ENCODE data around the gene RNU6-8. TPM values are rescaled to one million over a fixed set of nuclear protein-coding genes. Genes with fewer than 3 reads are reported as not detected.

The RNU6-8 gene
- polyA plus RNA-seq (2013) = not detected

DNA sequence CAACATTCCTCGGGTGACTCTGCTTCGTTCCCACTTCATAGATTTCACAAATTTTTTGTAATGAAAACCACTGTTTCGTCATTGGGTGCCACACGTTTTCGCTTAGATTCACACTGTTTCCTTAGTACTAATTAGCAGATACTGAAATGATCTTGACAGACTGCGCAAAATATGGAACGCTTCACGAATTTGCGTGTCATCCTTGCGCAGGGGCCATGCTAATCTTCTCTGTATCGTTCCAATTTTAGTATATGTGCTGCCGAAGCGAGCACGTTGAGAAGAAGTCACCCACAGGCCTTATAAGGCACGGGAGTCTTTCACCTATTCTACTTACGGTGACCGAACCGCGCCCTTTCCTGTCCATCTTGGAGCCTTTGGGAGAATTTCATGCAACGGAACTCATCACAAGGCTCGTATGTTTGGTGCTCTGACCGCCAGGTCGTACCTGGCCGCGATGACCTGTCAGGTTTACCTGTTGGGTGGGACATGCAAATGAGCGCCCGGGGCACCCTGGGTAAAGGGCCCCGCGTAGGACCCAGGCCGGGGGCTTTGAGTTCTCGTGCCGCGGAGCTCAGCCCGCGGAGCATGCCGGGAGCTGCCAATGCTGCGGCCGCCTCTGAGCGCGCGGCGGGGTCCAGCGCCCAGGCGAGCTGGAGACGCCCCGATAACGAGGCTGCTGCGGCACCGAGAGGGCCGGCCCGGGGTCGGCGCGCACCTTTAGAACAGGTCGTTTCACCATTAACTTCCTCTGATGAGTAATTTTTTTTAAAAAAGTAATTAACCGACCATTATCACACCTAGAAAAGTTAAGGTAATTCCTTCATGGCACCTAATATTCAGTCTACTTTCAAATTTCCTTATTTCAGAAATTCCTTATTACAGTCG, at the start of gene RNU6-8:
TSS of gene RNU6-8 (minus strand) at position 272 of the 885 bp plus-strand sequence.
- peak; percentile 90 to 94 (median 92) for DNase-seq
- POLR2A ChIA-PET = no interaction called here
- WGBS (ENCODE audit: insufficient coverage) = 0% methylated on average over 46 of the region's 57 CpGs
- Histone ChIP-seq H3K9me3 (ENCODE audit: control extremely low read depth in 1 of 5, control insufficient read depth in 4 of 5, insufficient read depth in 2 of 5, low read depth in 1 of 5, low read length in 4 of 5) (no peaks in the 10 kb centered on the region), H3K27ac (ENCODE audit: insufficient read depth in 1 of 2, low read depth in 1 of 2, low read length in 2 of 2, poor library complexity in 1 of 2, severe bottlenecking in 2 of 2) (peak within 1 kb of the TSS; percentile 99 to 100), H3K4me3 (ENCODE audit: control insufficient read depth in 1 of 7, extremely low read depth in 1 of 7, insufficient read depth in 4 of 7, low read depth in 2 of 7, low read length in 6 of 7) (peak within 1 kb of the TSS; percentile 57 to 99 (median 83)), H3K36me3 (ENCODE audit: control insufficient read depth in 4 of 4, insufficient read depth in 4 of 4, low read length in 3 of 4) (no peaks in the 10 kb centered on the region), H3K4me1 (ENCODE audit: control extremely low read depth in 1 of 4, control insufficient read depth in 4 of 4, insufficient read depth in 4 of 4, low read length in 3 of 4) (peaks cover 22 to 55% (median 35%) of the 10 kb centered on the region in 4 experiments), H3K27me3 (replicated peaks in 2 of 5; ENCODE audit: control insufficient read depth in 4 of 5, insufficient read depth in 5 of 5, low read length in 4 of 5) (no peaks in the 10 kb centered on the region)
- CTCF ChIA-PET = interaction anchor here (1.0 to 1.9 kb wide), 3 partner anchors 9 to 130 kb away, joined by 3 to 6 read pairs (median 3); no protein-coding TSS in a partner anchor

DNA sequence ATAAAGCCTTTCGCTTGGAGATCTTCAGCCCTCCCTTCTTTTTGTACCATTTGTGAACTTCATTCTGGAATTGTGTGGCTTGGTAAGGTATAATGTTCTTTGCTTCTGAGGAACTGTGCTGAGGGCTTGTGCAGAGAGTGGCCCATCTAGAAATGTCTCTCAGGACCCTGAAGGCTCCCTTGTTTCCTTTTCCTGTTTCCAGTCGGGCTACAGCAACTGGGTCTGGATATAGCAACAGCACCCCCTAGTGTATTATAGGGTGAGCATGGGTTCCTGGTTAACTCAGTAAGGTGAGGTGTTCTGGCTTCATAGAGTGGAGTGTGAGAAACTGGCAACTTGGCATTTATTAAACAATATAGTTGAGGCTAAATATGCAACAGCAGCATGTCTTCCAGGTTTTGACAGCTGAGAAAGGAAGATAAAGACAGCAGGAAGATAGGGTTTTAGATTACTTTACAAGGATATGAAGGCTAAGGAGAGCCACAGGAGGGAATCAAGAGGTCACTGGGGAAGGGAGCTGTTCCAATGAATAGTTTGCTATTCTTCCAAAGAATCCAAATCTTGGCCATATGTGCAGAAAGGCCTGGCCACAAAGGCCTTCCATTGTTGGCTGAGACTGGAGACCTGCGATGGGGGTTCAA, 49.1 kb upstream of the RNU6-8 start:
- 50% methylated on average over 2 of the region's 3 CpGs for WGBS (ENCODE audit: insufficient coverage)
- no peaks in the 10 kb centered on the region for H3K27me3 ChIP-seq (replicated peaks in 2 of 5; ENCODE audit: control insufficient read depth in 4 of 5, insufficient read depth in 5 of 5, low read length in 4 of 5)
- H3K9me3 ChIP-seq (ENCODE audit: control extremely low read depth in 1 of 5, control insufficient read depth in 4 of 5, insufficient read depth in 2 of 5, low read depth in 1 of 5, low read length in 4 of 5) = no peaks in the 10 kb centered on the region
- DNase-seq = peak; percentile 74 to 80 (median 79)
- H3K4me3 ChIP-seq (ENCODE audit: control insufficient read depth in 1 of 7, extremely low read depth in 1 of 7, insufficient read depth in 4 of 7, low read depth in 2 of 7, low read length in 6 of 7) = peak overlapping the region in 2 of 7 experiments; percentile 17 to 40
- no peaks in the 10 kb centered on the region for H3K36me3 ChIP-seq (ENCODE audit: control insufficient read depth in 4 of 4, insufficient read depth in 4 of 4, low read length in 3 of 4)
- ChIA-PET POLR2A (no interaction called here), CTCF (interaction anchor here (0.8 to 6.8 kb wide), 20 partner anchors 10 to 746 kb away, joined by 3 to 129 read pairs (median 4); partner anchors contain the start of gene ARHGAP5)
- no peak overlapping the region for H3K27ac ChIP-seq (ENCODE audit: insufficient read depth in 1 of 2, low read depth in 1 of 2, low read length in 2 of 2, poor library complexity in 1 of 2, severe bottlenecking in 2 of 2)
- H3K4me1 ChIP-seq (ENCODE audit: control extremely low read depth in 1 of 4, control insufficient read depth in 4 of 4, insufficient read depth in 4 of 4, low read length in 3 of 4) = peaks cover 0 to 2% (median 0%) of the 10 kb centered on the region in 4 experiments

- no peaks in the 10 kb centered on the region for H3K9me3 ChIP-seq (ENCODE audit: control extremely low read depth in 1 of 5, control insufficient read depth in 4 of 5, insufficient read depth in 2 of 5, low read depth in 1 of 5, low read length in 4 of 5)
- H3K4me1 ChIP-seq (ENCODE audit: control extremely low read depth in 1 of 4, control insufficient read depth in 4 of 4, insufficient read depth in 4 of 4, low read length in 3 of 4) = peaks cover 0 to 2% (median 0%) of the 10 kb centered on the region in 4 experiments
- no peak for DNase-seq
- 100% methylated on average over 2 of the region's 4 CpGs for WGBS (ENCODE audit: insufficient coverage)
- no peaks in the 10 kb centered on the region for H3K27me3 ChIP-seq (replicated peaks in 2 of 5; ENCODE audit: control insufficient read depth in 4 of 5, insufficient read depth in 5 of 5, low read length in 4 of 5)
- no peak overlapping the region for H3K27ac ChIP-seq (ENCODE audit: insufficient read depth in 1 of 2, low read depth in 1 of 2, low read length in 2 of 2, poor library complexity in 1 of 2, severe bottlenecking in 2 of 2)
- no peak overlapping the region for H3K4me3 ChIP-seq (ENCODE audit: control insufficient read depth in 1 of 7, extremely low read depth in 1 of 7, insufficient read depth in 4 of 7, low read depth in 2 of 7, low read length in 6 of 7)
- CTCF ChIA-PET = interaction anchor here (0.7 to 6.8 kb wide), 16 partner anchors 8 to 324 kb away, joined by 3 to 129 read pairs (median 4); partner anchors contain the start of gene ARHGAP5
- POLR2A ChIA-PET = no interaction called here
- H3K36me3 ChIP-seq (ENCODE audit: control insufficient read depth in 4 of 4, insufficient read depth in 4 of 4, low read length in 3 of 4) = no peaks in the 10 kb centered on the region
Observed at GRCh38 chr14:32251530-32251929, 48.5 kb upstream of the RNU6-8 start.

GRCh38 chr14:32250681-32251080, 47.6 kb upstream of the RNU6-8 start:
- CTCF ChIA-PET = interaction anchor here (0.7 to 6.8 kb wide), 11 partner anchors 8 to 330 kb away, joined by 3 to 129 read pairs (median 4); partner anchors contain the start of gene ARHGAP5
- POLR2A ChIA-PET = no interaction called here
- H3K4me3 ChIP-seq (ENCODE audit: control insufficient read depth in 1 of 7, extremely low read depth in 1 of 7, insufficient read depth in 4 of 7, low read depth in 2 of 7, low read length in 6 of 7) = no peak overlapping the region
- no peak for DNase-seq
- no peak overlapping the region for H3K27ac ChIP-seq (ENCODE audit: insufficient read depth in 1 of 2, low read depth in 1 of 2, low read length in 2 of 2, poor library complexity in 1 of 2, severe bottlenecking in 2 of 2)
- H3K4me1 ChIP-seq (ENCODE audit: control extremely low read depth in 1 of 4, control insufficient read depth in 4 of 4, insufficient read depth in 4 of 4, low read length in 3 of 4) = peaks cover 0 to 2% (median 0%) of the 10 kb centered on the region in 4 experiments
- WGBS (ENCODE audit: insufficient coverage) = 94% methylated on average over 2 of the region's 3 CpGs
- no peaks in the 10 kb centered on the region for H3K27me3 ChIP-seq (replicated peaks in 2 of 5; ENCODE audit: control insufficient read depth in 4 of 5, insufficient read depth in 5 of 5, low read length in 4 of 5)
- no peaks in the 10 kb centered on the region for H3K9me3 ChIP-seq (ENCODE audit: control extremely low read depth in 1 of 5, control insufficient read depth in 4 of 5, insufficient read depth in 2 of 5, low read depth in 1 of 5, low read length in 4 of 5)
- no peaks in the 10 kb centered on the region for H3K36me3 ChIP-seq (ENCODE audit: control insufficient read depth in 4 of 4, insufficient read depth in 4 of 4, low read length in 3 of 4)

DNA sequence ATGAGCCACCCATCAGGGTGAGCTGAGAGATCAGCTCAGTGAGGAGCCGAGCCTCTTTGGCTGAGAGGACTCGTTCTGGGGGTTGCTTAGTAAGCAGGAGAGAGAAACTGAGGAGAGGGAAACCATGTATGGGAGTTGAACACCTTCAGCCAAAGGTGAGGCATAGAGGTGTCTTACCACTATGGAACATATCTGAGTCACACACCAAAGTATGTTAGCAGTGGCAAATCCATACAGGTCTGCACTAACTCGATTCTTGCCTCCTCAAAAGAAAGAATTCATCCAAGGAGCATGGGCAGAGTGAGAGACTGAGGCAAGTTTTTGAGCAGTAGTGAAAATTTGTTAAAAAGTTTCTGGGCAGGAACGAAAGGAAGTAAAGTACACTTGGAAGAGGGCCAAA, 46.7 kb upstream of the RNU6-8 start:
- Histone ChIP-seq H3K27me3 (replicated peaks in 2 of 5; ENCODE audit: control insufficient read depth in 4 of 5, insufficient read depth in 5 of 5, low read length in 4 of 5) (no peaks in the 10 kb centered on the region), H3K4me3 (ENCODE audit: control insufficient read depth in 1 of 7, extremely low read depth in 1 of 7, insufficient read depth in 4 of 7, low read depth in 2 of 7, low read length in 6 of 7) (no peak overlapping the region), H3K36me3 (ENCODE audit: control insufficient read depth in 4 of 4, insufficient read depth in 4 of 4, low read length in 3 of 4) (no peaks in the 10 kb centered on the region), H3K27ac (ENCODE audit: insufficient read depth in 1 of 2, low read depth in 1 of 2, low read length in 2 of 2, poor library complexity in 1 of 2, severe bottlenecking in 2 of 2) (no peak overlapping the region), H3K9me3 (ENCODE audit: control extremely low read depth in 1 of 5, control insufficient read depth in 4 of 5, insufficient read depth in 2 of 5, low read depth in 1 of 5, low read length in 4 of 5) (no peaks in the 10 kb centered on the region), H3K4me1 (ENCODE audit: control extremely low read depth in 1 of 4, control insufficient read depth in 4 of 4, insufficient read depth in 4 of 4, low read length in 3 of 4) (peaks cover 0 to 2% (median 0%) of the 10 kb centered on the region in 4 experiments)
- POLR2A ChIA-PET = no interaction called here
- 87% methylated on average over 2 of the region's 4 CpGs for WGBS (ENCODE audit: insufficient coverage)
- CTCF ChIA-PET = interaction anchor here (0.9 to 6.8 kb wide), 8 partner anchors 8 to 326 kb away, joined by 3 to 129 read pairs (median 9); partner anchors contain the start of gene ARHGAP5
- no peak for DNase-seq

- no peak for DNase-seq
- H3K9me3 ChIP-seq (ENCODE audit: control extremely low read depth in 1 of 5, control insufficient read depth in 4 of 5, insufficient read depth in 2 of 5, low read depth in 1 of 5, low read length in 4 of 5) = no peaks in the 10 kb centered on the region
- CTCF ChIA-PET = interaction anchor here (0.9 to 6.8 kb wide), 5 partner anchors 10 to 325 kb away, joined by 3 to 129 read pairs (median 4); partner anchors contain the start of gene ARHGAP5
- H3K27ac ChIP-seq (ENCODE audit: insufficient read depth in 1 of 2, low read depth in 1 of 2, low read length in 2 of 2, poor library complexity in 1 of 2, severe bottlenecking in 2 of 2) = no peak overlapping the region
- no peaks in the 10 kb centered on the region for H3K27me3 ChIP-seq (replicated peaks in 2 of 5; ENCODE audit: control insufficient read depth in 4 of 5, insufficient read depth in 5 of 5, low read length in 4 of 5)
- H3K36me3 ChIP-seq (ENCODE audit: control insufficient read depth in 4 of 4, insufficient read depth in 4 of 4, low read length in 3 of 4) = no peaks in the 10 kb centered on the region
- H3K4me3 ChIP-seq (ENCODE audit: control insufficient read depth in 1 of 7, extremely low read depth in 1 of 7, insufficient read depth in 4 of 7, low read depth in 2 of 7, low read length in 6 of 7) = no peak overlapping the region
- H3K4me1 ChIP-seq (ENCODE audit: control extremely low read depth in 1 of 4, control insufficient read depth in 4 of 4, insufficient read depth in 4 of 4, low read length in 3 of 4) = peaks cover 0 to 2% (median 0%) of the 10 kb centered on the region in 4 experiments
- 94% methylated on average over 5 of the region's 5 CpGs for WGBS (ENCODE audit: insufficient coverage)
- POLR2A ChIA-PET = no interaction called here
Observed at GRCh38 chr14:32249371-32249770, 46.3 kb upstream of the RNU6-8 start.

Data from common myeloid progenitor, CD34-positive (primary cell).